ENCODE results near the gene CUL4A.

Gene CUL4A

DNA sequence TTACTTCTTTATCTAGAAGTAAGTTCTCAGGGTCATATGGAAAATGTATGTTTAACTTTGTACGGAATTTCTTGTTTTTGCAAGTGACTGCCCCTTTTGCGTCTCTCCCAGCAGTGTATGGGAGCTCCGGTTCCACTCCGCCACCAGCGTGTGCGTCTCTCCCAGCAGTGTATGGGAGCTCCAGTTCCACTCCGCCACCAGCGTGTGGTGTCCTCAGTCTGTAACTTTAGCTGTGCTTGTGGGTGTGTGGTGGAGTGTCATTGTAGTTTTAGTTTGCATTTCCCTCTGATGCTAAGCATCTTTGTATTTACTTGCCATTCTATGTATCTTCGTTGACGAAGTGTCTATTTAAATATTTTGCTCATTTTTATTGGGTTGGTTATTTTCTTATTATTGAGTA is 2.4 kb downstream of the CUL4A start:
- no peak overlapping the region for H3K27ac ChIP-seq (ENCODE audit: extremely low read depth, low read depth, low read length)
- no peak overlapping the region for H3K4me3 ChIP-seq (ENCODE audit: low read depth, low read length)
- peaks cover 0 to 19% of the 10 kb centered on the region in 2 experiments; a peak in 1 of 3 replicates for H3K36me3 ChIP-seq (ENCODE audit: control insufficient read depth in 2 of 2, insufficient read depth in 1 of 2, low read length in 2 of 2)
- peaks cover 6% of the 10 kb centered on the region for H3K4me1 ChIP-seq (ENCODE audit: control insufficient read depth, insufficient read depth, low read length)
- no peaks in the 10 kb centered on the region for H3K9me3 ChIP-seq (ENCODE audit: control insufficient read depth, insufficient read depth, low read depth, low read length)
- ChIA-PET CTCF (no interaction called here), POLR2A (no interaction called here)
- no peak for TF ChIP-seq ZBTB1 (tag by site-specific recombination; IDR thresholded peaks at IDR 0.05)
- no peak for TF ChIP-seq SCRT1 (tag by site-specific recombination; IDR thresholded peaks at IDR 0.05; ENCODE audit: borderline replicate concordance)
- TF ChIP-seq ZNF16 (tag by site-specific recombination; IDR thresholded peaks at IDR 0.05; ENCODE audit: low read depth): no peak
- TF ChIP-seq ZNF302 (tag by site-specific recombination; IDR thresholded peaks at IDR 0.05; ENCODE audit: low read depth): no peak
- no peak for TF ChIP-seq ZNF133 (tag by site-specific recombination; IDR thresholded peaks at IDR 0.05)
- TF ChIP-seq ZNF629 (tag by site-specific recombination; IDR thresholded peaks at IDR 0.05): no peak
- TF ChIP-seq PRDM4 (tag by site-specific recombination; IDR thresholded peaks at IDR 0.05): no peak
- TF ChIP-seq ZBTB7A (tag by site-specific recombination; IDR thresholded peaks at IDR 0.05; ENCODE audit: low read depth): no peak
- TF ChIP-seq KLF9 (tag by site-specific recombination; IDR thresholded peaks at IDR 0.05; ENCODE audit: low read depth): no peak
- no peak for TF ChIP-seq GLI4 (tag by site-specific recombination; IDR thresholded peaks at IDR 0.05)
- TF ChIP-seq, protein P1, sequence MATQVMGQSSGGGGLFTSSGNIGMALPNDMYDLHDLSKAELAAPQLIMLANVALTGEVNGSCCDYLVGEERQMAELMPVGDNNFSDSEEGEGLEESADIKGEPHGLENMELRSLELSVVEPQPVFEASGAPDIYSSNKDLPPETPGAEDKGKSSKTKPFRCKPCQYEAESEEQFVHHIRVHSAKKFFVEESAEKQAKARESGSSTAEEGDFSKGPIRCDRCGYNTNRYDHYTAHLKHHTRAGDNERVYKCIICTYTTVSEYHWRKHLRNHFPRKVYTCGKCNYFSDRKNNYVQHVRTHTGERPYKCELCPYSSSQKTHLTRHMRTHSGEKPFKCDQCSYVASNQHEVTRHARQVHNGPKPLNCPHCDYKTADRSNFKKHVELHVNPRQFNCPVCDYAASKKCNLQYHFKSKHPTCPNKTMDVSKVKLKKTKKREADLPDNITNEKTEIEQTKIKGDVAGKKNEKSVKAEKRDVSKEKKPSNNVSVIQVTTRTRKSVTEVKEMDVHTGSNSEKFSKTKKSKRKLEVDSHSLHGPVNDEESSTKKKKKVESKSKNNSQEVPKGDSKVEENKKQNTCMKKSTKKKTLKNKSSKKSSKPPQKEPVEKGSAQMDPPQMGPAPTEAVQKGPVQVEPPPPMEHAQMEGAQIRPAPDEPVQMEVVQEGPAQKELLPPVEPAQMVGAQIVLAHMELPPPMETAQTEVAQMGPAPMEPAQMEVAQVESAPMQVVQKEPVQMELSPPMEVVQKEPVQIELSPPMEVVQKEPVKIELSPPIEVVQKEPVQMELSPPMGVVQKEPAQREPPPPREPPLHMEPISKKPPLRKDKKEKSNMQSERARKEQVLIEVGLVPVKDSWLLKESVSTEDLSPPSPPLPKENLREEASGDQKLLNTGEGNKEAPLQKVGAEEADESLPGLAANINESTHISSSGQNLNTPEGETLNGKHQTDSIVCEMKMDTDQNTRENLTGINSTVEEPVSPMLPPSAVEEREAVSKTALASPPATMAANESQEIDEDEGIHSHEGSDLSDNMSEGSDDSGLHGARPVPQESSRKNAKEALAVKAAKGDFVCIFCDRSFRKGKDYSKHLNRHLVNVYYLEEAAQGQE (tag by site-specific recombination; IDR thresholded peaks at IDR 0.05): no peak
- TF ChIP-seq MYNN (tag by site-specific recombination; IDR thresholded peaks at IDR 0.05; ENCODE audit: borderline replicate concordance): no peak
- TF ChIP-seq, protein P2, sequence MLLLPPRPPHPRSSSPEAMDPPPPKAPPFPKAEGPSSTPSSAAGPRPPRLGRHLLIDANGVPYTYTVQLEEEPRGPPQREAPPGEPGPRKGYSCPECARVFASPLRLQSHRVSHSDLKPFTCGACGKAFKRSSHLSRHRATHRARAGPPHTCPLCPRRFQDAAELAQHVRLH (tag by site-specific recombination; IDR thresholded peaks at IDR 0.05): no peak
- TF ChIP-seq ZNF561 (tag by site-specific recombination; IDR thresholded peaks at IDR 0.05; ENCODE audit: borderline replicate concordance): no peak

- ChIA-PET CTCF (no interaction called here), POLR2A (interaction anchor here (1.2 kb wide), 1 partner anchor 8 kb away, joined by 3 read pairs; the partner anchor contains the start of gene PCID2)
- Histone ChIP-seq H3K27ac (ENCODE audit: extremely low read depth, low read depth, low read length) (peak overlapping the region; percentile 20; the same call in 1 of the 2 replicates), H3K9me3 (ENCODE audit: control insufficient read depth, insufficient read depth, low read depth, low read length) (no peaks in the 10 kb centered on the region), H3K4me1 (ENCODE audit: control insufficient read depth, insufficient read depth, low read length) (peaks cover 6% of the 10 kb centered on the region; the same call in 1 of the 2 replicates), H3K36me3 (ENCODE audit: control insufficient read depth in 2 of 2, insufficient read depth in 1 of 2, low read length in 2 of 2) (peaks cover 0 to 37% of the 10 kb centered on the region in 2 experiments; a peak in 2 of 3 replicates), H3K4me3 (ENCODE audit: low read depth, low read length) (no peak overlapping the region)
- TF ChIP-seq ZBTB44 (tag by site-specific recombination; IDR thresholded peaks at IDR 0.05): no peak
- TF ChIP-seq, protein P3, sequence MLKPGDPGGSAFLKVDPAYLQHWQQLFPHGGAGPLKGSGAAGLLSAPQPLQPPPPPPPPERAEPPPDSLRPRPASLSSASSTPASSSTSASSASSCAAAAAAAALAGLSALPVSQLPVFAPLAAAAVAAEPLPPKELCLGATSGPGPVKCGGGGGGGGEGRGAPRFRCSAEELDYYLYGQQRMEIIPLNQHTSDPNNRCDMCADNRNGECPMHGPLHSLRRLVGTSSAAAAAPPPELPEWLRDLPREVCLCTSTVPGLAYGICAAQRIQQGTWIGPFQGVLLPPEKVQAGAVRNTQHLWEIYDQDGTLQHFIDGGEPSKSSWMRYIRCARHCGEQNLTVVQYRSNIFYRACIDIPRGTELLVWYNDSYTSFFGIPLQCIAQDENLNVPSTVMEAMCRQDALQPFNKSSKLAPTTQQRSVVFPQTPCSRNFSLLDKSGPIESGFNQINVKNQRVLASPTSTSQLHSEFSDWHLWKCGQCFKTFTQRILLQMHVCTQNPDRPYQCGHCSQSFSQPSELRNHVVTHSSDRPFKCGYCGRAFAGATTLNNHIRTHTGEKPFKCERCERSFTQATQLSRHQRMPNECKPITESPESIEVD (tag by site-specific recombination; IDR thresholded peaks at IDR 0.05): peak; percentile 90
- TF ChIP-seq ZNF394 (tag by site-specific recombination; IDR thresholded peaks at IDR 0.05; ENCODE audit: borderline replicate concordance): peak; percentile 63; the same call in 1 of the 2 replicates
- peak; percentile 87 for TF ChIP-seq SCRT2 (tag by site-specific recombination; IDR thresholded peaks at IDR 0.05)
Observed at GRCh38 chr13:113216254-113217048, 7.0 kb downstream of the CUL4A start.
